ENCODE results near the gene CFAP74. TPM values are rescaled to one million over a fixed set of nuclear protein-coding genes. Genes with fewer than 3 reads are reported as not detected.

The CFAP74 gene, protein sequence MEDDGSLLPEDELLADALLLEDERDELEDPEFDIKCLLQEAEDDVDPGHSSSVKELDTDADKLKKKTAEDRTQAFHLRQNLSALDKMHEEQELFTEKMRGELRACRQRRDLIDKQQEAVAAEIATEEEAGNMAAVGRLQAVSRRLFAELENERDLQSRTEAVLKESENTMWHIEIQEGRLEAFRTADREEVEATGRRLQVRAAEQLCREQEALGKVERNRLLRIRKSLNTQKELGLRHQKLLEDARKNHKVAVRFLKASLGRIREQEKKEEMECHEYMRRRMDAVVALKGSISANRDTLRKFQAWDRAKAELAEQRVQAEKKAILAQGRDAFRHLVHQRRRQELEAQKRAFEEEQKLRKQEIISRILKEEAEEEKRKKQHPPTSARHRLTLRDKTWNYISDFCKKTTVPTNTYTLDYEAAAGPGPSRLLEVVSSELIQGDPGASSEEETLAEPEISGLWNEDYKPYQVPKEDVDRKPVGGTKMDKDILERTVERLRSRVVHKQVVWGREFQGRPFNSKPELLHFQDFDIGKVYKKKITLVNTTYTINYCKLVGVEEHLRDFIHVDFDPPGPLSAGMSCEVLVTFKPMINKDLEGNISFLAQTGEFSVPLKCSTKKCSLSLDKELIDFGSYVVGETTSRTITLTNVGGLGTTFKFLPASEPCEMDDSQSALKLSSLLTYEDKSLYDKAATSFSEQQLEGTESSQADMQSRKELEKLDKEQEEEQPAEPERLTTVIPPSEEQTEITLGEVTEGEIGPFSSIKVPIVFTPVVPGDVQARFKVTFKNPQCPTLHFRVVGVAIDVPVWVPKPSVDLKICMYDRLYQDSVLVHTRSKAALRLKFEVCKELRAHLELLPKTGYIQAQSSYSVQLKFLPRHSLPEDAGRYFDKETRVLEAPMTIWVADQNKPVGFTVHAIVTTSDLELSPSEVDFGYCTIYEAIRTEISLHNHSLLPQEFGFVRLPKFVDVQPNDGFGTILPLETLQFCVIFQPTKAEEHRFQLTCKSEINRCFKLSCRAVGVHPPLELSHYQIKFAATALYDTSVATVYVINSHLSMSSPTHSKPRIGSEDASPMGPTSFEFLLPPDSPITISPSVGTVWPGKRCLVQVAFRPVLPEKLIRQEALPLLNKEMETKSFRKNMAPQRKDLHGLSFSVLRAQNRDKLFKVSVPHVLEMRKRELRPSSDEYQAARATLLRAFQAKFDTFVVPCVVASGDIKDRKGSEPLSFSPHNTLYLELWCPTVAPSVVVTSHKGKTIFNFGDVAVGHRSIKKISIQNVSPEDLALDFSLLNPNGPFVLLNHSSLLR (N-terminal part only)
- not detected in 2 replicates for total RNA-seq (2014; rRNA removed; shearing (Covaris generic))

DNA sequence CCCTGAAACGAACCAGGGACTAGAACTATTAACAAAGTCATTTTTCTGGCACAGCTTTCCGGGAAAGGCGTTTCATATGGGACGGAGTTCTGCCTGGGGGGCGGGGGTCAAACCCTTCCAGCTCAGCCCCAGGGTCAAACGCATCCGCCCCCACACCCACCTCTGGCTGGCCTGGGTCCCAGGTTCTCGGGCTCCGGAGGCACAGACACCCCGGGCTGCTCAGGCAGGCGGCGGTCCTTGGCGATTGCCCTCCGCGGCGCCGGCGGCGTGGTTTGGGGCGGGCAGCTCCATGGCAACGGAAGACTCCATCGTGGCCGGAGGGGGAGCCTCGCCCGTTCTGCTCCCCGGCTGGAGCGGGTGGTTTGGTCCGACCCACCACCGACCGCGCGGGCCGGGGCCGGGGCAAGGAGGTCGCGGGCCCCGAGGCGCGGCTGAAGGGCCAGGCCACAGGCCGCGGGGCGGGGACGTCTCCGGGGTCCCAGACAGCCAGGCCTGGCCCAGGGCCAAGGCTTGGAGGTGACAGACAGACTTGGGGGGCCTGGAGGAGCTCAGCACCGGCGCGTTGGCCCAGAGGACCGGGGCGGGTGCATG lies at the start of gene CFAP74:
Gene CFAP74 (minus strand): TSS at position 246 of the 591 bp plus-strand sequence. CDS start 12,830 bp downstream, outside the sequence.
- no peak for DNase-seq (ENCODE audit: low spot score)

DNA sequence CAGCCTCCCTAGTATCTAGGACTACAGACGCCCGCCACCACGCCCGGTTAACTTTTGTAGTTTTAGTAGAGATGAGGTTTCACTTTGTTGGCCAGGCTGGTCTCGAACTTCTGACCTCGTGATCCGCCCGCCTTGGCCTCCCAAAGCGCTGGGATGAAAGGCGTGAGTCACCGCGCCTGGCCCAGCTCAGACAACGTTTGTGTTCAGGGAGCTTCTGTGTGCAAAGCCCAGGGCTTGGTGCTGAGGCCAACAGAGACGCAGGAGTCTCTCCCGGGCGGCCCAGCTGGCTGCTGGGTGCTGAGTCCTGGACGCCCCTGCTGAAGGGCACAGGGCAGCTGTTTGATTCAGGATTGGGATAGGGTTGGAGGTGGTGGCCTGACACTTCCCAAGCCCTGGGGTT lies 49.6 kb upstream of the CFAP74 start:
- DNase-seq (ENCODE audit: low spot score): no peak

DNA sequence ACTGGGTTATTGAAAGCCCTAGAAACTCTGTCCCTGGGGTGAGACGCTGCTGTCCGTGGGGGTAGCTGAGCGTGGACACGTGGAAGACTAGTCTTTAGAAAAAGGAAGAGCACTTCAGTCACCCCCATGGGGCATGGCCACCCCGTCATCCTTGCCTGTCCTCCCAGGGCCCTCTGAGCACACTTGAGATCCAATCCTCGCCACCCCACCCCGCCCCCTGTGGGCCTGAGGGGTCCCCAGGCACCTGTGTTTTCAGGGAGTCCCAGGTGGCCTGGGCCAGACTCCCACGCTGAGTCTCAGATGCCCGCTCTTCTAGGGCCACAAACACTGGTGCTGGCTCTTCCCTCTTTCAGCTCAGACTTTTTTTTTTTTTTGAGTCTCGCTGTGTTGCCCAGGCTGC lies 49.2 kb upstream of the CFAP74 start:
- no peak for DNase-seq (ENCODE audit: low spot score)

DNA sequence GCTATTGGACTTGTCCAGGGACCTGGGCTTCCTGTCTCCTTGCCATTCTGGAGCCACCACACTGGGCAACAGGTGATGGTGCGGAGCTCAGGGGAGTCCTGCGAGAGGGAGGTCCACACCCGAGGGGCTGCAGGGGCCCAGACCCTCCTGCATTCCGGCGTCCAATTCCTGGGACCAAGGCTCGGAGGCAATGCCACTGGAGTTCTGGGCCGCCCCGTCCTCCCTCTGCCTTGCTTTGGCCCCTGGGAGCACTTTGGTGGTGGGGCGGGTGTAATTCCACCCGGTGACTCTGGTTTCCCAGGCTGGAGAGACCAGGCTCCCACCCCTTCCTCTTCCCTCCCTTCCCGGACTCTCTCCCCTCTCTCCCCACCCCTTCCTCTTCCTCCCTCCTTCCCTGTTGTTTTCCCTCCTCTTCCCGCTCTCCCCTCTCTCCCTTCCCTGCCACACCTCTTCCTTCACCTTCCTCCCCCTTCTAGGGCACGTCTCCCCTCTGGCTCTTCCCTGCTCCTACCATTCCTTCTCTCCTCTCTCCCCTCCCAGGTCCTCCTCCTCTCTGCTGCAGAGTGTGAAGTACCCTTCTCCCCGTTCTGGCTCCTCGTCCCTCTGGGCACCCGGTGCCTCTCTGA lies 48.6 kb upstream of the CFAP74 start:
- no peak for DNase-seq (ENCODE audit: low spot score)

DNA sequence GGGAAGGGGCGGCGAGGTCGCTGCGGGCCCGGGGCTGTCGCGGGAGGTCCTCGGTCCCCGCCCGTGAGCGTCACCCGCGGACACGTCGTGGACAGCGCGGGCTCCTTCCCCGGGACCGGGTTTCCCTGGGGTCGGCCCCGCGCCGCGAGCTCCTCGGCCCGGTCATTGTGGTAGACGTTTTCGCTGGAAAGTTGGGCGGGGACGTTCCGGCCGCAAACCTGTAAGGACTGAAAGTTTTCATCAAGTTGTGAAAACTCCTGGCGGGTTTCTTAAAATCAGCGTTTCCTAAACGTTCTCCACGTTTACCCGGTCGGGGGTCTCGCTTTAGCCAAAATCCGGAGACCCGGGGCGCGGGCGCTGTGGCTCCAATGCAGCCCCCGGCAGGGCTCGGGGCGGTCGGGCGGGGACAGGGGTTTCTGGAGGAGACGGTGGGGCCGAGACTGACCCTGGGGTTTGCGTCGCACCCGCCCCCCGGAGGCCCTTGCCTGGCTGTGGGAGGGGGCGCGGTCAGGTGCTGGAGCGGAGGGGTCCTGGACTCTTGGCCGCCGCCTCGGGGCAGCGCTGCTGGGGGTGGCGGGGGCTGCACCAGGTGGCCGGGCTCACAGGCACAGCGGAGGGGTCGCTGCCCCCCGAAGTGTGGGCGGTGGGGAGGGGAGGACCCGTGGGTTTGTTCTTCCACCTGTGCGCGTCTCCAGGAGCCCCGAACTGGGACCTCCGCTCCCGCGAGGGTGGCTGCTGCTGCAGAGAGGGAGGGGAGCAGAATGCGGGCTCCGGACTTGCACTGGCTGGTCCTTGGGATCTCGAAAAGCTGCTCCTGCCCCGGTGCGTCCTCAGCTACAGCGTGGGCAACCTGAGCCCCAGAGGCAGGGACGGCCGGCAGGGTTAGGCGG lies 47.5 kb upstream of the CFAP74 start:
- DNase-seq (ENCODE audit: low spot score): no peak

DNA sequence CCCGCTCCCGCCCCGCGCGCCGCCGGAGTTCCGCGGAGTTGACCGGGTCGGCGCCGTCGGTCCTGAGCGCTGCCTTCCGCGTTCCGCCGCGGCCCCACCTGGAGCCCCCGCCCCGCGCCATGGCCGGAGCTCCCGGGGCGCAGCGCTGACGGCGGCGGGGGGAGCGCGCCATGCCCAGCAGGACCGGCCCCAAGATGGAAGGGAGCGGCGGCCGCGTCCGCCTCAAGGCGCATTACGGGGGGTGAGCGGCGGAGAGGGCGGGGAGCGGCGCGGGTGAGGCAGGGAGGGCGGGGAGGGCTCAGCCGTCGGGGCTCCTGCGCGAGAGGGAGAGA lies 46.8 kb upstream of the CFAP74 start:
- DNase-seq (ENCODE audit: low spot score): no peak

DNA sequence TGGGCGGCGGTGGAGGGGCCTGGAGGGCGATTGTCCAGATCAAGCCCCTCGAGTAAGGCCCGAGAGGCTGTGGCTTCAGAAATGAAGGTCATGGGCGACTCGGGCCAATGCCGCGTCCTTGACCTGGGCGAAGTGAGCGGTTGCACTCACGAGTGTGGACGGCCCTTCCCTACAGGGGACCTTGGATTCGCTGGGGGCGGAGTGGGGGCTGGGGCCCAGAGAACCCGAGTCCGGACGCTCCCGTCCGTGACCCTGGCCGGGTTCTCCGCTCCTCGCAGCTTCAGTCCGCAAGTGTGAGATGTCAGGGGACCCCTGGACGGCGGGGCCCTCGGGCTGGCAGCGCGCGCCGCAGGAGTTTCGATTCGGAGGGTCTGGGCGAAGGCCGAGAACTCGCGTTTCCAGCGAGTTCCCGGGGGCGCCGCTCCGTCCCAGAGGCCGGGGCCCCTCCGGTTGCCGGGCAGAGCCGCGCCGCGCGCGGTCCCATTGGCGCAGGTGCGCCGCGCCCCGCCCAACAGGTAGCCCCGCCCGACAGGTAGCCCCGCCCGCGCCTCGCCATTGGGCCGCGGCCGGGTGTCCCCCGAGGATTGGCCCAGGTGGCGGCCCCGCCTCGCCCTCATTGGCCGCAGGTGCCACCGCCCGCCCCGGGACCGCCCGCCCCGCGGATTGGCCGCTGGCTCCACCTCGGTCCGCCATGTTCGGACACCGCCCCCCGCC lies 46.3 kb upstream of the CFAP74 start, which contains the start of gene PRKCZ:
Gene PRKCZ (plus strand): TSS at position 694 of the 714 bp plus-strand sequence. CDS start 220 bp downstream, outside the sequence.
- DNase-seq (ENCODE audit: low spot score): no peak

DNA sequence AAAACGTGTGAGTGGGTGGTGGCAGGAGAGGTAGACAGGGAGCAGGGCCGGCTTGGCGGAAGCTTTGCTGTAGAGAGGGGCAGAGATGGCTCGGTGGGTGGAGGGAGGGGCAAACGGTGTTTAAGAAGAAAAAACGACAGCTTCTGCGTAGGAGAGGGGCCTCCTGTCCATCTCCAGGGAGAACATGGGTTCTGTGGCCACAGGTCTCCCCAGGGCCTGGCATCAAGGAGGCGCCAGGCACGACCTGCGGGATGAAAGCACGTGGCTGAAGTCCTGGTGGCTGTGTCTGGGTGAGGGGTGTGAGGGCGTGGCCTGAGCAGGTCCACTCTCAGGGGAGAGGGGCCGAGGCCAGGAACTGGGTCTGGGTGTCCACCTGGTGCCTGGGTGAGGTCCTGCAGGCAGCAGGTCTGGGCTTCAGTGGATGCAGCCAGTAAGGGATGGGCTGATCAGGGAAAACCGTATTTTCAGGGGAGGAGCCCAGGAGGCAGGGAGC lies 45.7 kb upstream of the CFAP74 start:
- no peak for DNase-seq (ENCODE audit: low spot score)

DNA sequence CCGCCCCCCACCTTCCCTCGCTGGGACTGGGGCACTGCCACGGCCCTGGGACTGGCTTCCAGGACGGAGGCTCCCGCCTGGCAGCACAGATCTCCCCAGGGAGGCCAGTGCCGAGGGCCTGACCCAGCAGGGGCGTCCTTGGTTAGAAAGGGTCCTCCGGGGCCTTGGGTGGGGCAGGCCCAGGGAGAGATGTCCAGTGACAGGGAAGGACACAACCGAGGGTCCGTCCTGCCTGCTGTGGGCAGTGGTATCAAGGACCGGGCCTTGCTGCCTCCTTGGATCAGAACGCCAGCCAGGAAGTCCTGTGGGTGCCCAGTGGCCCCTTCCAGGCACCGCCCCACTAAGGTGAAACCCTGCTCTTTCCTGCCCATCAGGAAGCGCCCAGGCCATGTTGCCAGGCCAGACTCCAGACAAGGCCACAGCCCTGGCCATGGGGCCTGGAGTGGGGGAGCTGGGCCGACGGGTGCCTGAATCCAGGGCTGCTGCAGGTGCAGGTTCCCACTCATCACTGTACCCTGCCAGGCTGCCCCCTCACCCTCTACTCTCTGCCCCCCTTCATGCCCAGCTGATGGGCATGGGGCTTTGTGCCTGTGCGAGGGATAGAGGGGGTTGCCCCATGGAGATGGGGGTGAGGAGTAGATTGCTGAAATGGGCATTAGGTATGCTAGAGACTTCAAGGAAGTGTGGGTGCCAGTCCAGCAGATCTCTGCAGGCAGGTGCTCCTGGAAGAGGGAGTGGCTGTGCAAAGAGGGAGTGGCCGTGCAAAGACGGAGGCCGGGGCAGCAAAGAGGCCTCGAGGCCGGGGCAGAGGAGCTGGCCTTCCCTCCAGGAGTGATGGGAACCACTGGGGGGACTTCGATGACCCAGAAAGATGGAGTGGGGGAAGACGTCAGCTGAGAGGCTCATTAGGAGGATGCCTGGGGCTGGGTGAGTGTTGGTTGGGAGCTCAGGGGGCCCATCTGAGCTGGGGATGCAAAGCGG lies 44.5 kb upstream of the CFAP74 start:
- no peak for DNase-seq (ENCODE audit: low spot score)

DNA sequence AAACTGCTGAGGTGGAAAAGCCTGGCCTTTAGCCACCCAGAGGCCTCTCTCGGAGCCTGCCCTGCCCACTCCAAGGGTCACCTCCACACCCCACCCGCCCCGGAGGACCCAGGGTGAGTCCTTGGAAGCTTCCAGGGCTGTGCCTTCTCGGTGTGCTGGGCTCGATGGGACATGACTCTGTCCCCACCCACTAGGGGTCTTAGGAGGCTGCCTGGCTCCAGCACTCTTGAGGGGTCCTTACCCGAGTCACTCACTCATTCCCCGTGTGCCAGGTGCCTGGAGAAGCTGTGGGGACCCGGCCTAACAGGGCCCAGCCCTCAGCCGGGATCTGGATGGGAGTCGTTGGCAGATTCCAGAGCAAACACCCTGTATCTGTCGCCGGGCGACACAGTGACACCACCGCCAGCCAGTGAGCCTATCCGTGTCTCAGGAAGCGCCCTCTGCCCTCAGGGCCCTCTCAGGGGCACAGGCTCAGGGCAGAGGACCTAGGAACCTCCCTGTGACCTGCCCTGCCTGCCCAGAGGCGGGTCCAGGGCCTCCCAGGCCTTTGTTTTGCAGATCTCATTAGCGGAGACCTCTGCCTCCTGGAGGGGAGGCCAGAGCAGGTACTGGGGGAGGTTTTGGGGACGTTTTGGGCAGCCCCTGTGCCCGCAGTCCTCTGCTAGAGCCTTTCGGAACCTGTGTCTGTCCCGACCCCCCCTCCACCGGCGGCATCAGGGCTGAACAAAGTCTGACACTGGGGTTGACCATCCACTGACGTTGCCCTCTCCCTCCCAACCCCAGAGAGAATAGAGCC lies 43.6 kb upstream of the CFAP74 start:
- no peak for DNase-seq (ENCODE audit: low spot score)

DNA sequence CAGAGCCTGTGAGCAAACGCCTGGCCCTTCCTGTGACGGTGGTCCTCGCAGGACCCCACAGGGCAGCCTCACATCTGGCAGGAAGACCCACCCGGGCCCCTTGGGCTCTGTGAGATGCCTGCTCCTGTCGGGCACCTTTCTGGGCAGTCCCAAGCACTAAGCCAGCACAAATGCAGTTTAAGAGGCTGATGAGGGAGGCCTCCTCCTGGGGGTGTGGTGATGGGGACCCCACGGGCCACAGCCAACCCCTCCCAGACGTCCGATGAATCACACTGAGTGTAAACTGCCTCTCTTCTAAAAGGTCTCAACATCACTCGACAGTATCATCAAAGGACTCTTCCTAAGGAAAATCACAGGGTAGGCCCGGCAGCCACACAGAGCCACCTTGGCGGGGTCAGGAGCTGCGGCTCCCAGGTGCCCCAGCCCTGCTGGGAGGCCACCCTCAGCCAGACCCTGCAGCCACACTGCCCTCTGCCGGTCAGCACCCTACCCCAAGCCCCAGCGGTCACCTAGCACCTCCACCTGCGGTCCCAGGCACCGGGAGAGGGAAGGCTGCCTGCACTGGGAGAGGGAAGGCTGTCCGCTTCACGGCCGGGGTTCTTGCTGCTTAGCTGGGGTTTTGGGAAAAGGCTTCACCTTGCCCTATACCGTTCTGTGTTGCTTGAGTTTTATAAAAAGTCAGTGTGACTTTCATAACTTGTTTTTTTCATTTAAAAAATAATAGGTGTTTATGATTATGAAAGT lies 42.8 kb upstream of the CFAP74 start:
- no peak for DNase-seq (ENCODE audit: low spot score)

DNA sequence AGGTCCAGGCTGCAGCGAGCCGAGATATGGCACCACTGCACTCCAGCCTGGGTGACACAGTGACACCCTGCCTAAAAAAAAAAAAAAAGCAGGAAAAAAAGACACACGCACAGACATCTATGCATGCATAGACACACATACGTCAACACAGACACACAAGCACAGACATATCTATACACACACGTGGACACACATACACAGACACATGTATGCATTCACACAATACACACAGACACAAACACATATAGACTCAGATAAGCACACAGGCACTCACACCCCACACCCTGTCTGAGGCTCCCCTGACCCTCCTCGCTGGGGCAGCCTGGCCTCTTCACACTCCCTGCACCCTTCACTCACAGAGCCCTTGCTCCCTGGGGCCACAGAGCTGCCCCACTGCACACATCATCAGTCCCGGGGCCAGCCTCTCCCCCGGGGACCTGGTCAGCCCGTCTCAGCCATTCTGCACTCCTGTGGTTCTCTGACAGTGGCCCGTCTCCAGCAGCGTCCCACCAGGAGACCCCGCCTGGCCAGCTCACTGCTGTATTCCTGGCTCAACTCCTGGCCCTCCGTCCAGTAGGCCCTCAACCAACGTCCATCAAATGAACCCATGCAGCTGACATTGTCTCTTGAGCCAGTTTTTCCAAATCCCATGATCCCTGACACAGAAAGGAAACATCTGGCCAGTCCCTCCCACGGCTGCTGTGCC lies 42.0 kb upstream of the CFAP74 start:
- no peak for DNase-seq (ENCODE audit: low spot score)

DNA sequence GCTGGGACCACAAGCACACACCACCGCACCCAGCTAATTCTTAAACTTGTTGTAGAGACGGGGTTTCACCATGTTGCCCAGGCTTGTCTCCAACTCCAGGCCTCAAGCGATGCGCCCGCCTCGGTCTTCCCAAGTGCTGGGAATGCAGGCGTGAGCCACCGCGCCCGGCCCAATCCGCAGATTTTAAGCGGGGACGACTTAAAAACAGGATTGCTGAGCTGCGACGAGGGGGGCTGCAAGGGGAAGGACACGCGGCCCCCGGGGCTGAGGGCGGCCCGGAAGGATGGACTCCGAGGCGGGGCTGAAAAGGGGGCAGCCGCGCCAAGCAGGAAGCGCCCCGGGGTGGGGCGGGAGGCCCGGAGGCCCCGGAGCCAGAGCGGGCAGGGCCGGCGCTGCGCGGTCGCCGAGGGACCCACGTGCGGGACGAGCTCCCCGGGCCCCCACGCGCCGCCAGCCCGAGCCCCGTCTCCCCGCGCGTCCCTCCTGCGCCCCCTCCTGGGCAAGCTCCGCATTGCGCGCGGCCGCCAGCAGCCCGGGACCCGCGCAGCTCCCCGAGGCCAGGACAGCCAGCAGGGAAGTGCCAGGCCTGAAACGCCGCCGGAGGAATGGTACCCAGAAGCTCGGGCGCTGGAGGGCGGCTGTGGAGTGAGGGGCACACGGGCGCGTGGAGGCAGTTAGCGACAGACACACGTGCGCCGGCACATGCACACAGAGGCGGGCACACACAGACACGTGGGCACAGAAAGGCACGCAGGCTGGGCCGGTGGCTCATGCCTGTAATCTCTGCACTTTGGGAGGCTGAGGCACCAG lies 41.1 kb upstream of the CFAP74 start:
- no peak for DNase-seq (ENCODE audit: low spot score)

DNA sequence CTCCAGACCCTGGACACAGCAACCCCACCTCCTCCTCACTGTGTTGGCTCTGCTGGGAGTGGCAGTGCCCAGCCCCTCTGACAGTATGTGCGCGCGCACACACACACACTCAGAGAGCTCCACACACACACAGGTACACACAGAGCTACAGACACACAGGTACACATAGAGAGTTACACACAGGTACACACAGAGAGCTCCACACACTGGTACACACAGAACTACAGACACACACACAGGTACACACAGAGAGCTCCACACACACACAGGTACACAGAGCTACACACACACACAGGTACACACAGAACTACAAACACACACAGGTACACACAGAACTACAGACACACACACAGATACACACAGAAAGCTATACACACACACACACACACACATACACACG lies 40.3 kb upstream of the CFAP74 start:
- no peak for DNase-seq (ENCODE audit: low spot score)

Measured in A172 (cell line).